ENCODE results near the gene ST6GAL1. TPM values are rescaled to one million over a fixed set of nuclear protein-coding genes. Genes with fewer than 3 reads are reported as not detected.

The ST6GAL1 gene
- total RNA-seq, 1 experiment from 2014 or later: 3.3 TPM

DNA sequence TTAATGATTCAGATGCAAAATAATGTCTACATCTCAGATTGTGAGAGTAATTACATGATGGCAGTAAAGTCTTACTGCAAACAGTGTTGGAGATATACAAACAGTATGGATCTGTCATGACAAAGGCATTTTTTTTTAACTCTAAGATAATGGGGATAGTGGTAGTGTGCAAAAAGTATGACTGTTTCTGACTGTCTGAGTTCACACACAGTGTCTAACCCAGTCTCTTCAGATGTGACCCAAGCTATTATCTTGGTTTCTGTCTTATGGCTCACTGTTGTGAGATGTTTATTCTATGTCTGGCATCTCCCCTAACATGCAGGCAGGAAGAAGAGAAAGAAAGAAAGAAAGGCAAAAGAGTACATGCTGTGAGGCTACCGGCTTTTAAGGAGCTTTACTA is 191.9 kb downstream of the ST6GAL1 start:
- TF ChIP-seq POLR2AphosphoS5 (IDR thresholded peaks at IDR 0.05; ENCODE audit: low read depth, low read length) (no peak), TCF7L2 (IDR thresholded peaks at IDR 0.05; ENCODE audit: low read depth, low read length) (no peak), SIN3A (IDR thresholded peaks at IDR 0.05; ENCODE audit: borderline replicate concordance, insufficient read depth, low read depth, low read length) (no peak)
- TF ChIP-seq, protein P1, sequence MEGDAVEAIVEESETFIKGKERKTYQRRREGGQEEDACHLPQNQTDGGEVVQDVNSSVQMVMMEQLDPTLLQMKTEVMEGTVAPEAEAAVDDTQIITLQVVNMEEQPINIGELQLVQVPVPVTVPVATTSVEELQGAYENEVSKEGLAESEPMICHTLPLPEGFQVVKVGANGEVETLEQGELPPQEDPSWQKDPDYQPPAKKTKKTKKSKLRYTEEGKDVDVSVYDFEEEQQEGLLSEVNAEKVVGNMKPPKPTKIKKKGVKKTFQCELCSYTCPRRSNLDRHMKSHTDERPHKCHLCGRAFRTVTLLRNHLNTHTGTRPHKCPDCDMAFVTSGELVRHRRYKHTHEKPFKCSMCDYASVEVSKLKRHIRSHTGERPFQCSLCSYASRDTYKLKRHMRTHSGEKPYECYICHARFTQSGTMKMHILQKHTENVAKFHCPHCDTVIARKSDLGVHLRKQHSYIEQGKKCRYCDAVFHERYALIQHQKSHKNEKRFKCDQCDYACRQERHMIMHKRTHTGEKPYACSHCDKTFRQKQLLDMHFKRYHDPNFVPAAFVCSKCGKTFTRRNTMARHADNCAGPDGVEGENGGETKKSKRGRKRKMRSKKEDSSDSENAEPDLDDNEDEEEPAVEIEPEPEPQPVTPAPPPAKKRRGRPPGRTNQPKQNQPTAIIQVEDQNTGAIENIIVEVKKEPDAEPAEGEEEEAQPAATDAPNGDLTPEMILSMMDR (IDR thresholded peaks at IDR 0.05): no peak
- TF ChIP-seq, protein P2, sequence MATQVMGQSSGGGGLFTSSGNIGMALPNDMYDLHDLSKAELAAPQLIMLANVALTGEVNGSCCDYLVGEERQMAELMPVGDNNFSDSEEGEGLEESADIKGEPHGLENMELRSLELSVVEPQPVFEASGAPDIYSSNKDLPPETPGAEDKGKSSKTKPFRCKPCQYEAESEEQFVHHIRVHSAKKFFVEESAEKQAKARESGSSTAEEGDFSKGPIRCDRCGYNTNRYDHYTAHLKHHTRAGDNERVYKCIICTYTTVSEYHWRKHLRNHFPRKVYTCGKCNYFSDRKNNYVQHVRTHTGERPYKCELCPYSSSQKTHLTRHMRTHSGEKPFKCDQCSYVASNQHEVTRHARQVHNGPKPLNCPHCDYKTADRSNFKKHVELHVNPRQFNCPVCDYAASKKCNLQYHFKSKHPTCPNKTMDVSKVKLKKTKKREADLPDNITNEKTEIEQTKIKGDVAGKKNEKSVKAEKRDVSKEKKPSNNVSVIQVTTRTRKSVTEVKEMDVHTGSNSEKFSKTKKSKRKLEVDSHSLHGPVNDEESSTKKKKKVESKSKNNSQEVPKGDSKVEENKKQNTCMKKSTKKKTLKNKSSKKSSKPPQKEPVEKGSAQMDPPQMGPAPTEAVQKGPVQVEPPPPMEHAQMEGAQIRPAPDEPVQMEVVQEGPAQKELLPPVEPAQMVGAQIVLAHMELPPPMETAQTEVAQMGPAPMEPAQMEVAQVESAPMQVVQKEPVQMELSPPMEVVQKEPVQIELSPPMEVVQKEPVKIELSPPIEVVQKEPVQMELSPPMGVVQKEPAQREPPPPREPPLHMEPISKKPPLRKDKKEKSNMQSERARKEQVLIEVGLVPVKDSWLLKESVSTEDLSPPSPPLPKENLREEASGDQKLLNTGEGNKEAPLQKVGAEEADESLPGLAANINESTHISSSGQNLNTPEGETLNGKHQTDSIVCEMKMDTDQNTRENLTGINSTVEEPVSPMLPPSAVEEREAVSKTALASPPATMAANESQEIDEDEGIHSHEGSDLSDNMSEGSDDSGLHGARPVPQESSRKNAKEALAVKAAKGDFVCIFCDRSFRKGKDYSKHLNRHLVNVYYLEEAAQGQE (IDR thresholded peaks at IDR 0.05; ENCODE audit: insufficient read depth in 1 of 2, low read depth in 2 of 2, low read length in 1 of 2): no peak
- ChIA-PET POLR2A (no interaction called here), CTCF (no interaction called here)
- Histone ChIP-seq H3K4me3 (ENCODE audit: low read depth in 2 of 2, low read length in 2 of 2) (no peak overlapping the region), H3K27ac (ENCODE audit: low read length) (no peak overlapping the region), H3K27me3 (ENCODE audit: control insufficient read depth, insufficient read depth, low read length) (no peaks in the 10 kb centered on the region), H3K9me3 (ENCODE audit: control insufficient read depth, insufficient read depth, low read depth, low read length) (no peaks in the 10 kb centered on the region), H3K36me3 (ENCODE audit: control insufficient read depth, insufficient read depth, low read length) (no peaks in the 10 kb centered on the region), H3K4me1 (ENCODE audit: control insufficient read depth, insufficient read depth, low read length) (no peaks in the 10 kb centered on the region)
- no TSS peak for BruUV-seq (replicated peaks)
- intact Hi-C loops (cut with micrococcal nuclease; ENCODE audit: unreplicated experiment) (no loop called here), in situ Hi-C loops (cut with HindIII; ENCODE audit: low pct_unique_long_range_greater_than_20kb, low sequenced_read_pairs) (no loop called here)
- ATAC-seq: no peak
- DNase-seq (ENCODE audit: low read depth, low spot score): no peak

DNA sequence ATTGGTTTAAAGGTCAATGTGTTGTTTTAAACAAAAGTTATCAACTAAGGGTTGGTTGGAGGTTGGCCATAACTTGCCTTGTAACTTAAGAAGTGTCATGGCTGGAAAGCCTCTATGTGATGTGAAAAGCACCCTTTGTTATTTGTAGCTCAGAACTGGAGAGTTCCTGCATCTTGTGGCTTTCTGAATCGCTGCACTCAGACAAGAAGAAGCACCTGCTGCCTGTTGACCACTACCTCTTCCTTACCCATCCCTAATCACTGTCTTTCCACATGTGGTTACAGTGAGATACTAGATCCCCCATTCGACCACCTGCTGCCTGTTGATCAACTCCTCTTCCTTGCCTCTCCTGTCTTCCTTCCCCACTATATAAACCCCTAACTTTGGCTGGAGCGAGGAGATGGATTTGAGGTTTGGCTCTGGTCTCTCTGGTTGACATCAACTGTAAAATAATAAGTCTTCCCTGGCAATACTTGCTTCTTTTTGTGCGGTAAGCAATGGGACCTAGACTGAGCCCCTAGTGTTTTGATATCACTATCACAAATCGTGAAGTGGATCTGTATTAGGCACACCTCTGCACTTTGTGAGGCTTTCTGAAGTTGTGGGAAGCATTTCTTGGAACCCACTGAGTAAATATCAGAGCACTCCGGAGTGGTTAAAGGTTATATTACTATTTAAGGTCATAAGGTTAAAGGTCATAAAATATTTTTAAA is 195.1 kb downstream of the ST6GAL1 start:
- no peak for DNase-seq (ENCODE audit: low read depth, low spot score)
- Histone ChIP-seq H3K4me3 (ENCODE audit: low read depth in 2 of 2, low read length in 2 of 2) (no peak overlapping the region), H3K27me3 (ENCODE audit: control insufficient read depth, insufficient read depth, low read length) (no peaks in the 10 kb centered on the region), H3K9me3 (ENCODE audit: control insufficient read depth, insufficient read depth, low read depth, low read length) (no peaks in the 10 kb centered on the region; the same call in 1 of the 2 replicates), H3K27ac (ENCODE audit: low read length) (no peak overlapping the region), H3K36me3 (ENCODE audit: control insufficient read depth, insufficient read depth, low read length) (no peaks in the 10 kb centered on the region), H3K4me1 (ENCODE audit: control insufficient read depth, insufficient read depth, low read length) (no peaks in the 10 kb centered on the region)
- no peak for TF ChIP-seq TCF7L2 (IDR thresholded peaks at IDR 0.05; ENCODE audit: low read depth, low read length)
- TF ChIP-seq, protein P2 (IDR thresholded peaks at IDR 0.05; ENCODE audit: insufficient read depth in 1 of 2, low read depth in 2 of 2, low read length in 1 of 2): no peak
- TF ChIP-seq, protein P1 (IDR thresholded peaks at IDR 0.05): no peak; the same call in 1 of the 2 replicates
- TF ChIP-seq SIN3A (IDR thresholded peaks at IDR 0.05; ENCODE audit: borderline replicate concordance, insufficient read depth, low read depth, low read length): no peak
- no peak for TF ChIP-seq POLR2AphosphoS5 (IDR thresholded peaks at IDR 0.05; ENCODE audit: low read depth, low read length)
- ATAC-seq: no peak
- ChIA-PET POLR2A (interaction anchor here (0.6 kb wide), 1 partner anchor 567 kb away, joined by 4 read pairs; no protein-coding TSS in a partner anchor), CTCF (no interaction called here)
- BruUV-seq (replicated peaks): no TSS peak
- intact Hi-C loops (cut with micrococcal nuclease; ENCODE audit: unreplicated experiment) (no loop called here), in situ Hi-C loops (cut with HindIII; ENCODE audit: low pct_unique_long_range_greater_than_20kb, low sequenced_read_pairs) (no loop called here)
